NCI-H2227 (cell line): ENCODE data around the gene NBEAL2.

Experiments used
- DNase-seq: peaks from one replicate; lab custom pipeline; 2025; ENCODE audit not compliant: unreplicated experiment; lab: John Stamatoyannopoulos, UW

The NBEAL2 gene

GRCh38 chr3:46944191-46944590 is 35.3 kb upstream of the NBEAL2 start:
- no peak for DNase-seq

DNA sequence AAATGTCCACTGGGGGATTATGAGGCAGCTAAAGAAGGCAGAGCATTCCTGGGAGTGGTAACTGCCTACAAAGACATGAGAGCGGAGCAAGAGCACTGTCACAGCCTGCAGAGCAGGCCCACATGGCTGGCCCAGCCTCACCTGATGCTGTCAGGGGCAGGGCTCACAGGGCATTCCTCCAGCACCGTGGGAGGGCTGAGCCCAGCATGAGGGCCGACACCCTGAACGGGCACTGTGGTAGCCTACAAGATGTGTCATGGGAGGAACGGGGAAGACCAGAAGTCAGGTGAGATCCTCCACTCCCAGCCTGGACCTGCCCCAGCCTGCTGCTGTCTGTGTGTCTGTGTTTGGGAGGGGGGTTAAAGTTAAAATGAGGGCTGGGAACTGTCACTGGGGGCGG is 33.0 kb upstream of the NBEAL2 start:
- DNase-seq, result no peak

DNA sequence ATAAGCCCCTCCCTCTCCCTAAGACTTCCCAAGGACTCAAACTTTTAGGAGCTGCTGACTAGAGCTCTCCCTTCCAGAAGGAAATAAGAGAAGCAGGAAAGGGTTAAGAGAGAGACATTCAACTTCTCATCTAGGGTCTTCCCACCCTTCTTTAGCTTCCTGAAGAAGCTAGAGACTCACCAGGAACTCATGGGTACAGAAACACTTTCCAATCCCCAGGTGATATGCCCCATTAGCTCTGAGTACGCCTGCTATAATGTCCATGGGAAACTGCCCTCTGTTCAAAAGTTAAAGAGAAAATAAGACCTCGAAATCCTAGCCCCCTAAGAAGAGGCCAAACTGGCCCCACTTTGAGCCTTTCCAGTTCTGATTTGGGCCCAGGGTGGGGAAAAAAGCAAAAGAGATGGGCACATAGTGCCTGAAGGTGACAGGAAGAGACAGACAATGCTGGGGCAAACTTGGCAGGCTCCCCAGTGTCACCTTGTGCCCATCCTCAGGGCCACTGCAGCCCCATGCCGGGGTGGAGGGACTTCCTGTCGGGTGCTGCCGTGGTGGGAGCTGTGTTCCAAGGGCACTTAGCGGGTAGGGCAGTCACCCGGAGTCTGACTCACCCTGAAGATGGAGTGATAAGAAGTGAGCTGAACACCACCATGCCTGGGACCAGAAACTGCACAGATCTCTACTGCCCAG is 32.5 kb upstream of the NBEAL2 start:
- no peak for DNase-seq

- DNase-seq, result no peak
Observed at GRCh38 chr3:46947546-46947901, 31.9 kb upstream of the NBEAL2 start.

DNA sequence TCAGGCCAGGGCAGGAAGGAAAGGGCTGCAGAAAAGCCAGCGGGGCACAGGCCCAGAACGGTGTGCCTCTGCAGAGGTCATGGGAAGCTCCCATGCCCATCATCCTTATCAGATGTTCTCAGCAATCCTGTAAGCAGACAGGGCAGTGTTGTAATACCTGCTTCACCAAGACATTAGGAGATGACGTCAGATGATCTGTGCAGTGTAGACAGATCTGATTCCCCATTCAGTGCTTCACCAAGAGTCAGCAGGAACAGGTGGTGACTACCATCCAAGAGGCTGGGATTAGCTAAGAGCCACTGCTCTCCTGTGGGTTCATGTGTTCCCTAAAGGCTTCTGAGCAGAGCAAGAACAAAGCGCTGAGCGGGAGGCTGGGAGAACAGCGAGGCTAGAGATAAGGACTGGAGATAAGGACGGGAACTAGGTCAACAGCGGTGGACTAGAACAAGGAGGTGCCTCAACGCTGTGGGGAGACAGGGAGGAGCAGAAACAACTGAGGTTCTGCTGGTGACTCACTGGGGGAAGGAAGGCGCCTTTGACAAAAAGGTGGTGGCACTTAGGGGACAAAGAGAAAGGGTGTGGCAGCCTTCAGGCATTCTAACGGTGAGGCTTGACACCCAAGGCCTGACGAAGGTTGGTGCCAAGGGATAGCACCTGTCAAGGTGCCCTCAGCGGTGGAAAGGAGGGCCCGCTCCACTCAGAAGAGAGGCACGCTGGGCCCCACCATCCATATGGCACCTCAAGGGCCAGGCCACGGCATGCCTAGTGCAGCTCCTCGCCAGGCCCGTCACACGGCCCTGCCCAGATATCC is 31.3 kb upstream of the NBEAL2 start:
- DNase-seq, result no peak

GRCh38 chr3:46948830-46949671 is 30.4 kb upstream of the NBEAL2 start:
- DNase-seq, result no peak

DNA sequence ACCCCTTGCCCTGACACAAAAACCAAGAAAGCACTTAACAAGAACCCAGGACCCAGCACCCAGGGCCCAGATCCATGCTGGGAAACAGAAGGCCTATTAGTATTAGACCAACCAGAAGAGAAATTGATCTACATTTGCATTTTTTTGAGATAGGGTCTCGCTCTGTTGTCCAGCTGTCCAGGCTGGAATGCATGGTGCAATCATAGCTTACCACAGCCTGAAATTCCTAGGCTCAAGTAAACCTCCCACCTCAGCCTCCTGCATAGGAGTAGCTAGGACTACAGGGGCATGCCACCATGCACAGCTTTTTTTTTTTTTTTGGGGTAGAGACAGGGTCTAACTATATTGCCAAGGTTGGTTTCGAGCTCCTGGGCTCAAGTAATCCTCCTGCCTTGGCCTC is 29.3 kb upstream of the NBEAL2 start:
- DNase-seq, result no peak

DNA sequence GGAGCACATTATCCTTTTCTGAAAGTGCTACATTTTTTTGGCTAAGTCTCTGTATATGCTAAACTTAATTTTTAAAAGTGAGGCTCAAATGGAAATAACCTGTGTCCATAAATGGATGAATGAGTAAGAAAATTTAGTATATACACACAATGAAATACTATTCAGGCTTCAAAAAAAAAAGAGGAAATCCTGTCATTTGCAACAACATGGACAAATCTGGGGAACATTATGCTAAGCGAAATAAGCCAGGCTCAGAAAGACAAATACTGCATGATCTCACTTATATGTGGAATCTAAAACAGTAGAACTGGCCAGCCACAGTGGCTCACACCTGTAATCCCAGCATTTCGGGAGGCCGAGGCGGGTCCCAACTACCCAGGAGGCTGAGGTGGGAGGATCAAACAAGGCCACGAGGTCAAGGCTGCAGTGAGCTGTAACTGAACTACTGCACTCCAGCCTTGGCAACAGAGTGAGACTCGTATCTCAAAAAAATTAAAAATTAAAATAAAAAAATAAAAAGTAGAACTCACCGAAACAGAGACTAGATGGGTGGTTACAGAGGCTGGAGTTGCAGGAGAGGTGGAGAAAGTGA is 28.7 kb upstream of the NBEAL2 start:
- DNase-seq, result no peak

- DNase-seq, result no peak
Observed at GRCh38 chr3:46952813-46953212, 26.7 kb upstream of the NBEAL2 start.

- DNase-seq, result no peak
Observed at GRCh38 chr3:46953234-46954010, 26.0 kb upstream of the NBEAL2 start.

- DNase-seq, result no peak
Observed at GRCh38 chr3:46954178-46954577, 25.3 kb upstream of the NBEAL2 start.

- no peak for DNase-seq
Observed at GRCh38 chr3:46955157-46955556, 24.3 kb upstream of the NBEAL2 start.

DNA sequence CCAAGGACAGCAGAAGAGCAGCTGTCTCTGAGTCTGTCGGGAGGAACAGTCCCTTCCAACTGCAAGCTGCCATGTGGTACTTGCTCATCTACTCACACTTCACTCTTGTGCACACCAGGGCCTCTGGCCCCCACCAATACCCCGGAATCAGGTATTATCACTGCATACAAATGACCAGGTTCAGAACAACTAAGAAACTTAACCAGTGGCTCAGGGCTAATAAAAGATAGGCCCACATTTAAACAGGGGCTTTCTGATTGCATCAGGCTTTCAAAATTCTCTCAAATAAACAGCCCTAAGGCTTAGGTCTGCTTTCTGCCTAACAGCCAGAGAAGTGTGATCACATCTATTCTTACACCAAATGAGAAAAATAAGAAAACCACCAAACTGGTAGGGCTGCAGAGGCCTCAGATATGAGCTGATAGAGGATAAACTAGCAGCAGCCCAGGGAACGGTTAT is 23.6 kb upstream of the NBEAL2 start:
- DNase-seq, result no peak

- no peak for DNase-seq
Observed at GRCh38 chr3:46957092-46957820, 22.2 kb upstream of the NBEAL2 start.

GRCh38 chr3:46958467-46959160 is 20.9 kb upstream of the NBEAL2 start:
- DNase-seq, result no peak

GRCh38 chr3:46959161-46959511 is 20.3 kb upstream of the NBEAL2 start:
- DNase-seq, result no peak

DNA sequence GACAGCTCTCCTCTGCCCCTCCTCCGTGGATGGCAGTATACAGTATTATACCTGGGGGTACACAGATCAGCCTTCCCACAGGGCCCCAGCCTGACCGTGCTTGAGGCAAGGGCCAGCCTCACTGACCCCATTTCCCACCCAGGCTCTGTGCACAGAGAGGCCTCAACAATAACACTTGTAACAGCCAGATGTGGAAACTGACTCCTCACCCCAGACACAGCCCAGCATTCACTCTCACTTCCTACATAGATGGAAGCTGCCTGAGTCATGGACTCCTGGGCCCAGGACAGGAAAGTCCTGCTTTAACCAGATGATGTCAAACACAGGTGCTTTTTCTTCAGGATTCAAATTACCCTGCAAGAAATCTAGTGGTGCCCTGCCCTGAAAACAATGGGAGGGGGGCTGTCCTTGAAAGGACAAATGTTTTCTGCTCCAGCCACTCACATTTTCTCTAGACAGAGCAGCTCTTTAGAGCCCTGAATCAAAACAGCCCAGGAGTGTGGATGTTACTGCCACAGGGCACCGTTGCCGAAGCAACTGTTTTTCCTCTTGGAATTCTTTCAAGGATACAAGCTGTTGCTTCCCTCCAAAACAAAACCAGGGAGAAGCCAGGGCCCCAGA is 19.3 kb upstream of the NBEAL2 start:
- DNase-seq, result no peak

- DNase-seq, result no peak
Observed at GRCh38 chr3:46960835-46961234, 18.6 kb upstream of the NBEAL2 start.

DNA sequence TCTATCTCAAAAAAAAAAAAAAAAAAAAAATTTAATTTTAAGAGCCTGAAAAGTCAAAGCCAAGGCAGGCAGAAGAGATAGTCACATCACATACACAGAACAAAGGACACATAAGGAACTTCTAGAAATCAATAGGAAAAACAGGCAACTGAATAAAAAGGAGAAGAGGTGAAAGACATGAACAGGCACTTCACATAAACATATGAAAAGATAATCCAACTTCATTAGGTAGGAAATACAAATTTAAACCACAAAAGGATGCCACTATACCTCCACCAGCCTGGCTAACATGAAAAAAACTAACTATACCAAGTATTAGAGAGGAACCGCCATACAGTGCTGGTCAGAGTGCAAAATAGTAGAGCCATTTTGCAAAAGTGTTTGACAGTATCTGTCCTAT is 17.0 kb upstream of the NBEAL2 start:
- DNase-seq, result no peak
